Heart left ventricle (tissue), 13 donors: ENCODE results near the gene KIF2B.

Experiments used
- POLR2A ChIP-seq, 2 donors: fragments of 450-650 bp; IDR thresholded peaks; one replicate each; pipeline ENCODE4 v1.6.1; 2017; ENCODE audit warnings: antibody characterized with exemption in 2 of 2, mild to moderate bottlenecking in 2 of 2, moderate library complexity in 2 of 2
- TF ChIP-seq, protein P1 (sequence below), 12 donors: fragments of 200-600 bp; sonication (generic) in 4 of 12; IDR thresholded peaks; one replicate each; pipeline versions ENCODE4 v1.5.0 to v1.8.0; 2018 to 2022; ENCODE audit warnings: antibody characterized with exemption in 12 of 12, mild to moderate bottlenecking in 5 of 12
- donor health status: ischemic (EF 13 %, LVEDD 7.1; RV severe dilation, severe dysfunction).
- donor health status: DM: no; HTN: yes; CAD: no.
- donor health status: DM: no; HTN: no; CAD: no.
- donor health status: ischemic (EF 25% LVEDD 6.9; RV normal size, moderate dysfunction).
- donor health status: ischemic (EF 25% LVEDD 5.7; RV mildly dilated, moderate dysfunction).
- donor health status: ischemic (EF 35%, LVEDD 5.7; RV mildly dilated, moderate dysfunction).
- donor health status: nonischemic (EF 11% LVEDD 7.7; RV severe dilation, severe dysfunction).
- donor health status: DM: yes; HTN: yes; CAD: no.
- donor health status: PGD.
- donor health status: ischemic (EF 29% LVEDD 5.4; RV normal size, mild dysfunction).
- donor health status: nonischemic (EF 23%, LVEDD 6.1; RV moderate dilation, normal function).

DNA sequence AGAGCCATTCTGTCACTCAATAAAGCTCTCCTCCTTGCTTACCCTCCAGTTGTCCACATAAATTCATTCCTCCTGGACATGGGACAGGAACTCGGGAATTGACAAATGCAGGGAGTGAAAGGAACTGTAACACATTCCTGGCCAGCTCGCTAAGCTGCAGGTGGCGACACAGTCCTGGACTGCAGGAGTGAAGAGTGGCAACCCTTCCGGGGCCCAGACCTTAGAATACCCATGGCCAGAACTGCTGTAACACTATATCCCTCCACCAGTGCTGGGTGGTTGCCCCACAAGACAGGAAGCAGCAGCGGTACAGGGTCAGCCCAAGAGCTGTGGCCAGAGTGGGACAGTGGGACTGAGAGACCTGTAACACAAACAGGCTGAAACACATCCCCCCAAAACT lies 30.3 kb upstream of the KIF2B start:
- TF ChIP-seq, protein P1, sequence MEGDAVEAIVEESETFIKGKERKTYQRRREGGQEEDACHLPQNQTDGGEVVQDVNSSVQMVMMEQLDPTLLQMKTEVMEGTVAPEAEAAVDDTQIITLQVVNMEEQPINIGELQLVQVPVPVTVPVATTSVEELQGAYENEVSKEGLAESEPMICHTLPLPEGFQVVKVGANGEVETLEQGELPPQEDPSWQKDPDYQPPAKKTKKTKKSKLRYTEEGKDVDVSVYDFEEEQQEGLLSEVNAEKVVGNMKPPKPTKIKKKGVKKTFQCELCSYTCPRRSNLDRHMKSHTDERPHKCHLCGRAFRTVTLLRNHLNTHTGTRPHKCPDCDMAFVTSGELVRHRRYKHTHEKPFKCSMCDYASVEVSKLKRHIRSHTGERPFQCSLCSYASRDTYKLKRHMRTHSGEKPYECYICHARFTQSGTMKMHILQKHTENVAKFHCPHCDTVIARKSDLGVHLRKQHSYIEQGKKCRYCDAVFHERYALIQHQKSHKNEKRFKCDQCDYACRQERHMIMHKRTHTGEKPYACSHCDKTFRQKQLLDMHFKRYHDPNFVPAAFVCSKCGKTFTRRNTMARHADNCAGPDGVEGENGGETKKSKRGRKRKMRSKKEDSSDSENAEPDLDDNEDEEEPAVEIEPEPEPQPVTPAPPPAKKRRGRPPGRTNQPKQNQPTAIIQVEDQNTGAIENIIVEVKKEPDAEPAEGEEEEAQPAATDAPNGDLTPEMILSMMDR (IDR thresholded peaks at IDR 0.05): no peak
- TF ChIP-seq POLR2A (IDR thresholded peaks at IDR 0.05): no peak
